Measurements from ENCODE around the gene IRAK3.

DNA sequence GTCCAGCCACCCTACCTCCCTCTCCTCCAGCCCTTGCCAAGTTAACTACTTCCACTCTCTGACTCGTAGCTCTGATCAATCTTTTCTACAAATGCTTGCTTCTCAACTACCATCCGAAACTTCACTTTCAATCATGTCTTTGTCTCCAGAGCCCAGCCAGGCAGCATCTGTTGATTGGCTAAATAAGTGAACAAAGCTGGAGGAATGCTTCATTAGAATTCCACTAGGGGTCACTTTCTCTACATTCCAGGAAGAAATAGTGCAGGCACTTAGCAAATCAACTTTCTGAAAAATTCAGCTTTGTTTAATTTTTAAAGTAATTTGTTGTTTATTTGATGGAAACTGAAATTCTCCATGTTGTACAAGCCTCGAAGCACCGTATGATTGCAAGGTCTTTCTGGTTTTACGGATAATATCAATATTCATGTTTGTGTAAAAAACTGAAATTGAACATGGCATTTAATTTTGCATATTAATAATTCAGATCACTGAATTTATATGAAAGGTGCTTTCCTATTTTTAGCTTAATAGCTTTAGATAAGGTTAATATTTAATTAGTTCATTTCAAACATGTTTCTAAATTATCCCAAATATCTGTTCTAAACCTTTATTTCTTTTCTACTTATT is 80.9 kb downstream of the IRAK3 start:
- TF ChIP-seq, protein P1, sequence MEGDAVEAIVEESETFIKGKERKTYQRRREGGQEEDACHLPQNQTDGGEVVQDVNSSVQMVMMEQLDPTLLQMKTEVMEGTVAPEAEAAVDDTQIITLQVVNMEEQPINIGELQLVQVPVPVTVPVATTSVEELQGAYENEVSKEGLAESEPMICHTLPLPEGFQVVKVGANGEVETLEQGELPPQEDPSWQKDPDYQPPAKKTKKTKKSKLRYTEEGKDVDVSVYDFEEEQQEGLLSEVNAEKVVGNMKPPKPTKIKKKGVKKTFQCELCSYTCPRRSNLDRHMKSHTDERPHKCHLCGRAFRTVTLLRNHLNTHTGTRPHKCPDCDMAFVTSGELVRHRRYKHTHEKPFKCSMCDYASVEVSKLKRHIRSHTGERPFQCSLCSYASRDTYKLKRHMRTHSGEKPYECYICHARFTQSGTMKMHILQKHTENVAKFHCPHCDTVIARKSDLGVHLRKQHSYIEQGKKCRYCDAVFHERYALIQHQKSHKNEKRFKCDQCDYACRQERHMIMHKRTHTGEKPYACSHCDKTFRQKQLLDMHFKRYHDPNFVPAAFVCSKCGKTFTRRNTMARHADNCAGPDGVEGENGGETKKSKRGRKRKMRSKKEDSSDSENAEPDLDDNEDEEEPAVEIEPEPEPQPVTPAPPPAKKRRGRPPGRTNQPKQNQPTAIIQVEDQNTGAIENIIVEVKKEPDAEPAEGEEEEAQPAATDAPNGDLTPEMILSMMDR (conservative IDR thresholded peaks at IDR 0.05): peak; percentile 71
- no peak for TF ChIP-seq EZH2 (IDR thresholded peaks at IDR 0.05; ENCODE audit: low read depth)
